HTR-8/SVneo (cell line): ENCODE results near the gene SMYD3.

Experiments
- DNase-seq: peaks from one replicate; pipeline ENCODE4 v3.0.0; 2011; ENCODE audit warnings: low spot score, mixed read lengths; ENCODE audit not compliant: insufficient read length
- FAIRE-seq: peaks from 2 replicates; lab custom pipeline; 2011; peaks lifted over from hg19 to GRCh38; lab: Jason Lieb, UNC

The SMYD3 gene

GRCh38 chr1:246068619-246069509, 438.2 kb downstream of the SMYD3 start:
- FAIRE-seq, result no peak
- DNase-seq, result no peak

GRCh38 chr1:246068217-246068512, 438.9 kb downstream of the SMYD3 start:
- DNase-seq (no peak), FAIRE-seq (no peak)

- FAIRE-seq (no peak), DNase-seq (no peak)
Observed at GRCh38 chr1:246067432-246068216, 439.5 kb downstream of the SMYD3 start.

DNA sequence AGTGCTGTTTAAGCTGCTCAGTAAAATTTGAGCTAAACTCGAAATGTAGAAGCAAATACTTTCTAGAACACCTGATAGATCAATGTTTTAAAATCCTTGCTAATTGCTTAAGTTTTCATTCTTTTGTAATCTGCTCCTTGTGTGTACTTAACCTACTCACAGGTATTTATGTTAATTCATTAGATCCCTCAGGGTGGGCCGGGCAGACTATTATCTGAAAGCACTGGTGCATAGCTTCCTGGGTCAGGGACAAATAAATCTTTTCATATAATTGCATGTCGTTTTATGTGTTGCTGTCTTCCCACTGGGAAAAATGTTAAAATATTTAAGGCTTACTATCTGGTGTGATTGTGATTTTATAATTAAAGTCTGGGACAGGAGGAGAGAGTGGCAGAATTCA, 440.5 kb downstream of the SMYD3 start:
- FAIRE-seq (no peak), DNase-seq (no peak)

DNA sequence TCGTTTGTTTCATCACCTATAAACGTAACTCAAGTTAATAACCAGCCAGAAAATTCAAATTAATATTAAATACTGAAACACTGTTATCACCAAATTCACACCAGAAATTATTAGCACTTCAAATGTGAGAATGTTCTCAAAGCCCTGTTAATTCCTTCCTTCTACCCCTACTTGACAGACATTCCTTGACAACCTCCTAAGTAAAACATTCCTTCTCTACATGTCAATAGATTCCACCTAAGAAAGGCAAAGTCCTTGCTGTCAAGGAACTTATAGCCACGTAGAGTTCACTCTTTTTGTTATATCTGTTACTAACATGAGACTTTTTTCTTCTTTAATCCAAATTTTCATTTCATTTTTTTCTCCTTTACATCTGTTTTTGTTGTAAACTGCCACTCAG, 441.5 kb downstream of the SMYD3 start:
- no peak for FAIRE-seq

GRCh38 chr1:246064891-246065290, 442.2 kb downstream of the SMYD3 start:
- FAIRE-seq, result no peak

More for the DNA sequence above, 441.5 kb downstream of the SMYD3 start:
- no peak for DNase-seq

GRCh38 chr1:246063013-246063616, 444.0 kb downstream of the SMYD3 start:
- no peak for DNase-seq
- FAIRE-seq, result no peak

More at GRCh38 chr1:246064891-246065290, 442.2 kb downstream of the SMYD3 start:
- no peak for DNase-seq

- no peak for FAIRE-seq
- DNase-seq, result no peak
Observed at GRCh38 chr1:246058466-246058865, 448.6 kb downstream of the SMYD3 start.

DNA sequence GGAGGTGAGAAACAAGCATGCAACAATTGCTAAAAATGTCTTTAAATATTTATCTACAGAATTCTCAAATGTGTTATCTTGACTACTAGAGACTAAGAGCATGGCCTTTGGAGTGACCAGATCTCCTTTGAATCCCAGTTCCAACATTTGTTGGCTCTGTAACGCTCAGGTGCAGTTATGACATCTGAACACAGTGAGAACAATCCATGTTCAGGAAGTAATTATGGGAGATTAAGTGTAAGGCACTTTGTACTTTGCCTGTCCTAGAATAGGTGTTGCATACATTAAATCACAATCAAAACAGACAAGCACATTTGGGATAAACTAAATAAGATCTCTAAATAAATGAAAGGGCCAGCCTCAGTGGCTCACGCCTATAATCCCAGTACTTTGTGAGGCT, 454.5 kb downstream of the SMYD3 start:
- DNase-seq (no peak), FAIRE-seq (no peak)

GRCh38 chr1:246051909-246052518, 455.1 kb downstream of the SMYD3 start:
- no peak for DNase-seq
- FAIRE-seq, result no peak

DNA sequence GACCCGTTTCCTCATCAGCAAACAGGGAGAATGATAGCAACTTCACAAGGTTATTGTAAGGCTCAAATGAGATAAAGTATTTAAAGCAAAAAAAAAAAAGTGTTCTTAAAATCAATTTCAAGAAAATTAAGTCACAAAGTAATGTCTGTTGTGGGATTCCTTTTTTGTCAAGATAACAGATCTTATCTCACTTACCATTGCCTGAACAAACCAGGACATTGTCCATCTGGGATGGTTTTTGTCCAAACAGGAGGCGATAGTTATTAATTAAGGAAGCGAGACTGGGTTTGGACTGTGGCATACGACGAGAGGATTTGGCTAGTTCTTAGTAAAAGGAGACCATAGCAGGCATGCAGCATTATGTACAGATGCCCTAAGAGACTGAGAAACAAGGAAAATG, 458.4 kb downstream of the SMYD3 start:
- DNase-seq (no peak), FAIRE-seq (no peak)

- DNase-seq (no peak), FAIRE-seq (no peak)
Observed at GRCh38 chr1:246043556-246043955, 463.5 kb downstream of the SMYD3 start.

GRCh38 chr1:246041360-246041759, 465.7 kb downstream of the SMYD3 start:
- FAIRE-seq, result no peak

GRCh38 chr1:246040200-246040890, 466.7 kb downstream of the SMYD3 start:
- DNase-seq (no peak), FAIRE-seq (no peak)

More at GRCh38 chr1:246041360-246041759, 465.7 kb downstream of the SMYD3 start:
- no peak for DNase-seq

DNA sequence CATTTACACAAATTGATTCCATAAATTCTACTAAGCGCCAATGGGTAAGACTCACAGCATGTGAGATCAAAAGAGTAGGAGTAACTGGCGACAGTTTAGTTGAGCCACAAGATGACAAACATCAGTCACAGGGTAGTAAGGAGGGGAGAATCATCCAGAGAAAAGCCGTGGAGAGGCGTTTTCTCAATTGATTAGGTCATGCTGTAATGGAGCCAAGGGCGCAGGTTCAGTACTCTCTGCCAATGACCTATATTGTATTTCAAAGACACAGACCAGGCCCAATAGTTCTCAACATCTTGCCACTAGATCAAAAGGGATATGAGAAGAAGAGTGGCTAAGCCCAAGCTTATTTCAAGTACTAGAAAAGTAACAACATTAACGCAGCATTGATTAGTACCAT, 467.5 kb downstream of the SMYD3 start:
- peak; percentile 63 for FAIRE-seq

DNA sequence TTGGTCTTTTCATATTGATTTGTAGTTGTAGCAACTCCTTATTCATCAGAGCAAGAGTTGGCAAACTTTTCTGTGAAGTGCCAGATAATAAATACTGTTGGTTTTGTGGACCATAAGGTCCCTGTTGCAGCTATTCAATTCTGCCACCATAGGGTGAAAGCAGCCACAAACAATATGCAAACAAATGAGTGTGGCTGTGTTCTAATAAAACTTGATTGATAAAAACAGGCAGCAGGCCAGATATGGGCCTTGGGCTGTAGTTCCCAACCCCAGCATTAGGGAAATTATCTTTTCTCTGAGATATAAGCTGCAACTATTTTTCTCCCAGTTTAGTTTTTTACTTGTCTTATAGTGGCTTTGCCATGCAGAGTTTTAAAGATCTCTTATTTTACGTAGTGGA, 469.2 kb downstream of the SMYD3 start:
- DNase-seq (no peak), FAIRE-seq (no peak)

More for the DNA sequence above, 467.5 kb downstream of the SMYD3 start:
- DNase-seq, result no peak

- DNase-seq (no peak), FAIRE-seq (no peak)
Observed at GRCh38 chr1:246036175-246036574, 470.9 kb downstream of the SMYD3 start.

DNA sequence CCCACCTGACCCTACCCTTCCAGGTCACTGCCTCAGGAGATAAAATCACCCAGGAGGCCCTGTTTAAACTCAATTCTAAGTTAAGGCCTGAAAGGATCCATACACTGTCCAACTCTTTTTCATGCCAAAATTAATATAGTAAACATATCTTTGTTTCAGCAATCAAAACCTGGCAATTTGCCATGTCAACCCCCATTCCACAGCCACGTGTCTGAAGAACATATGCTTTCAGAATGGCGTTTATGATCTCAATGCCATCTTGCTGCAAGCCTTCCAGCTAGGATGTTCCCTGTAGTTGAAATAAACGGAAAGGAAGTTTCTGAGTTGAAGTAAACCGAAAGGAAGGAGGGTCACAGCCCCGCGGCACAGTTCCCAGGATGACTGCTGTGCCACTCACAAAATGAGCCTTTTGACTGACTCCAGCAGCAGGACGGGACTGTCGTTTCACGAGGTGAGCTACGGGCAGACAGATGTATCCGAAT, 472.0 kb downstream of the SMYD3 start:
- FAIRE-seq (no peak), DNase-seq (no peak)

GRCh38 chr1:246034630-246035029, 472.4 kb downstream of the SMYD3 start:
- FAIRE-seq (no peak), DNase-seq (no peak)

DNA sequence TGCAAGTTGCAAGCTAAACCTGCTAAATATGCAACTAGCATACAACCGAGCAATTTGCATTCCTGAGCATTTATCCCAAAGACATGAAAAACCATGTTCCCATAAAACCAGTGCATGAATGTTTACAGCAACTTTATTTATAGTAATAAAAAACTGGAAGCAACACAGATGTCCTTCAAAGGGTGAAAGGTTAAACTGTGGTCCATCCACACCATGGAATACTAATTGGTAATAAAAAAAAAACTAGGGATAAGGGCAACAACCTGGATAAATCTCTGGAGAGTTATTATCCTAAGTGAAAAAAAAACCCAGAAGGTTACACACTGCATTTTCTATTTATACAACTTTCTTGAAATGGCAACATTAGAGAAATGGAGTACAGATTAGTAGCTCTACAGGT, 474.1 kb downstream of the SMYD3 start:
- no peak for FAIRE-seq

More for the DNA sequence above, 474.1 kb downstream of the SMYD3 start:
- DNase-seq, result no peak
